ENCODE results near the gene CERS5.

CERS5 gene

GRCh38 chr12:50111693-50112455 is 55.3 kb downstream of the CERS5 start, which contains the start of gene COX14:
Gene COX14 (plus strand): TSS chr12:50112236. CDS start chr12:50120044, 7,808 bp downstream.
- CTCF ChIA-PET = interaction anchor here (0.6 to 19.2 kb wide), 36 partner anchors 12 to 408 kb away, joined by 3 to 296 read pairs (median 8); partner anchors contain the start of genes CERS5, FAM186A, GPD1 and LIMA1
- DNase-seq (ENCODE audit: extremely low spot score) = peak; percentile 96
- TF ChIP-seq CTCF (IDR thresholded peaks at IDR 0.05; ENCODE audit: control extremely low read depth, extremely low read depth, low read depth, missing control alignments) = peak; percentile 91
- POLR2A ChIA-PET = interaction anchor here (0.5 to 2.3 kb wide), 15 partner anchors 8 to 969 kb away, joined by 3 to 16 read pairs (median 6); partner anchors contain the start of genes CERS5, GPD1 and SMARCD1

- POLR2A ChIA-PET = interaction anchor here (0.7 to 2.3 kb wide), 8 partner anchors 9 to 110 kb away, joined by 3 to 16 read pairs (median 6); partner anchors contain the start of genes CERS5 and SMARCD1
- DNase-seq (ENCODE audit: extremely low spot score) = no peak
- CTCF ChIA-PET = interaction anchor here (0.6 to 19.2 kb wide), 33 partner anchors 12 to 393 kb away, joined by 3 to 296 read pairs (median 9); partner anchors contain the start of genes CERS5, DIP2B, FAM186A and GPD1
- TF ChIP-seq CTCF (IDR thresholded peaks at IDR 0.05; ENCODE audit: control extremely low read depth, extremely low read depth, low read depth, missing control alignments) = no peak
These were observed 55.8 kb downstream of the CERS5 start for GRCh38 chr12:50111395-50111692.

GRCh38 chr12:50110762-50111351 is 56.3 kb downstream of the CERS5 start:
- no peak for TF ChIP-seq CTCF (IDR thresholded peaks at IDR 0.05; ENCODE audit: control extremely low read depth, extremely low read depth, low read depth, missing control alignments)
- peak; percentile 40 for DNase-seq (ENCODE audit: extremely low spot score)
- CTCF ChIA-PET = interaction anchor here (1.0 to 19.2 kb wide), 33 partner anchors 11 to 394 kb away, joined by 3 to 296 read pairs (median 10); partner anchors contain the start of genes CERS5, DIP2B, GPD1 and LIMA1

GRCh38 chr12:50110127-50110761 is 56.9 kb downstream of the CERS5 start:
- no peak for TF ChIP-seq CTCF (IDR thresholded peaks at IDR 0.05; ENCODE audit: control extremely low read depth, extremely low read depth, low read depth, missing control alignments)
- ChIA-PET POLR2A (interaction anchor here (0.9 to 2.3 kb wide), 3 partner anchors 57 to 144 kb away, joined by 3 to 6 read pairs (median 6); partner anchors contain the start of gene CERS5), CTCF (interaction anchor here (1.0 to 19.2 kb wide), 26 partner anchors 11 to 395 kb away, joined by 3 to 296 read pairs (median 14); partner anchors contain the start of genes CERS5, DIP2B, GPD1 and LIMA1)
- DNase-seq (ENCODE audit: extremely low spot score) = peak; percentile 65

More at GRCh38 chr12:50110762-50111351, 56.3 kb downstream of the CERS5 start:
- POLR2A ChIA-PET = interaction anchor here (0.7 to 2.3 kb wide), 7 partner anchors 10 to 143 kb away, joined by 3 to 12 read pairs (median 6); partner anchors contain the start of genes CERS5 and SMARCD1

GRCh38 chr12:50109319-50109718 is 57.9 kb downstream of the CERS5 start:
- TF ChIP-seq CTCF (IDR thresholded peaks at IDR 0.05; ENCODE audit: control extremely low read depth, extremely low read depth, low read depth, missing control alignments) = no peak
- ChIA-PET POLR2A (no interaction called here), CTCF (interaction anchor here (2.5 to 19.2 kb wide), 10 partner anchors 10 to 143 kb away, joined by 11 to 296 read pairs (median 54); partner anchors contain the start of genes GPD1 and SMARCD1)
- no peak for DNase-seq (ENCODE audit: extremely low spot score)
